Neuronal stem cell (in vitro differentiated cells): ENCODE data around the gene ARF3.

ENCODE experiments used
- DNase-seq: peaks from one replicate; pipeline ENCODE4 v3.0.0-alpha.2; 2013; ENCODE audit warnings: low spot score
- H2AFZ ChIP-seq: one replicate; pipeline ENCODE4 v1.6.1; 2013; ENCODE audit warnings: mild to moderate bottlenecking, low read length, inconsistent platforms
- H2AK5ac ChIP-seq: 2 replicates; pipeline ENCODE4 v1.6.1; 2013; ENCODE audit warnings: low read depth, mild to moderate bottlenecking, inconsistent platforms, low read length, moderate library complexity, mixed read lengths
- H2BK120ac ChIP-seq: 2 replicates; pipeline ENCODE4 v1.6.1; 2013; ENCODE audit warnings: low read depth, mild to moderate bottlenecking, inconsistent platforms, low read length, moderate library complexity, mixed read lengths
- H2BK12ac ChIP-seq: one replicate; pipeline ENCODE4 v1.6.1; 2013; ENCODE audit warnings: low read length, inconsistent platforms
- H2BK15ac ChIP-seq: 2 replicates; pipeline ENCODE4 v1.6.1; 2013; ENCODE audit warnings: mild to moderate bottlenecking, low read length, inconsistent platforms, mixed read lengths
- H2BK5ac ChIP-seq: one replicate; pipeline ENCODE4 v1.6.1; 2013; ENCODE audit warnings: inconsistent platforms, mild to moderate bottlenecking, low read length, moderate library complexity
- H3K14ac ChIP-seq: one replicate; pipeline ENCODE4 v1.6.1; 2013; ENCODE audit warnings: low read length, inconsistent platforms
- H3K18ac ChIP-seq: 2 replicates; pipeline ENCODE4 v1.6.1; 2013; ENCODE audit warnings: low read length, inconsistent platforms
- H3K23ac ChIP-seq: 2 replicates; pipeline ENCODE4 v1.6.1; 2013; ENCODE audit warnings: low read depth, mild to moderate bottlenecking, mixed read lengths, low read length, inconsistent platforms; ENCODE audit not compliant: poor library complexity
- H3K27ac ChIP-seq: replicated peaks from 3 replicates; pipeline ENCODE4 v1.5.1; 2013; ENCODE audit warnings: low read length, inconsistent platforms
- H3K27me3 ChIP-seq, 3 experiments: 2 replicates each; pipeline ENCODE4 v1.6.1; 2013; ENCODE audit warnings: low read length in 3 of 3, mild to moderate bottlenecking in 2 of 3, inconsistent platforms in 1 of 3, low read depth in 1 of 3, mixed read lengths in 1 of 3, moderate library complexity in 1 of 3; ENCODE audit not compliant: control insufficient read depth in 3 of 3, insufficient read depth in 3 of 3
- H3K36me3 ChIP-seq, 2 donors: replicated peaks in 1 of 2; 2 replicates each; pipeline ENCODE4 v1.6.1; 2013; ENCODE audit warnings: low read length in 2 of 2; ENCODE audit not compliant: control insufficient read depth in 2 of 2, insufficient read depth in 2 of 2
- H3K4ac ChIP-seq: 2 replicates; pipeline ENCODE4 v1.6.1; 2013; ENCODE audit warnings: inconsistent platforms, mild to moderate bottlenecking, low read length, moderate library complexity
- H3K4me1 ChIP-seq, 2 donors: 1 replicate in 1 of 2; 2 replicates in 1 of 2; pipeline ENCODE4 v1.6.1; 2013; ENCODE audit warnings: low read length in 2 of 2, low read depth in 1 of 2; ENCODE audit not compliant: control insufficient read depth in 2 of 2, insufficient read depth in 1 of 2
- H3K4me2 ChIP-seq: one replicate; pipeline ENCODE4 v1.6.1; 2013; ENCODE audit warnings: mild to moderate bottlenecking, low read length, inconsistent platforms; ENCODE audit not compliant: insufficient read depth, poor library complexity, severe bottlenecking
- H3K4me3 ChIP-seq, 2 donors: 2 replicates each; pipeline ENCODE4 v1.5.1; 2013; ENCODE audit warnings: low read length in 2 of 2, mild to moderate bottlenecking in 2 of 2, inconsistent platforms in 1 of 2, moderate library complexity in 1 of 2
- H3K79me1 ChIP-seq: one replicate; pipeline ENCODE4 v1.6.1; 2013; ENCODE audit warnings: low read depth, mild to moderate bottlenecking, inconsistent platforms, low read length, moderate library complexity
- H3K9ac ChIP-seq: one replicate; pipeline ENCODE4 v1.6.1; 2013; ENCODE audit warnings: mild to moderate bottlenecking, low read depth, low read length, inconsistent platforms; ENCODE audit not compliant: poor library complexity
- H3K9me3 ChIP-seq, 2 donors: replicated peaks in 1 of 2; 2 replicates each; pipeline versions ENCODE3 to v1.6.1; 2013; ENCODE audit warnings: low read length in 2 of 2, mild to moderate bottlenecking in 2 of 2, inconsistent platforms in 1 of 2, low read depth in 1 of 2, mixed read lengths in 1 of 2, moderate library complexity in 1 of 2; ENCODE audit not compliant: control insufficient read depth in 2 of 2, insufficient read depth in 1 of 2
- H4K8ac ChIP-seq: one replicate; pipeline ENCODE4 v1.6.1; 2013; ENCODE audit warnings: low read depth, mild to moderate bottlenecking, inconsistent platforms, low read length, moderate library complexity
- H4K91ac ChIP-seq: one replicate; pipeline ENCODE4 v1.6.1; 2013; ENCODE audit warnings: low read length, low read depth, mild to moderate bottlenecking, inconsistent platforms; ENCODE audit not compliant: poor library complexity
- WGBS, 2 donors: extraction: QIAGEN DNeasy Blood & Tissue Kit; methylation state at CpG; one replicate each; pipeline ENCODE4 v1.1.7; 2013; ENCODE audit warnings: missing lambda C conversion rate in 2 of 2, mixed read lengths in 1 of 2; ENCODE audit not compliant: insufficient read length in 2 of 2, insufficient replicate concordance in 1 of 2; ENCODE audit errors: extremely low coverage in 2 of 2; 5-methylcytosine and 5-hydroxymethylcytosine counted together

Gene ARF3

GRCh38 chr12:48927261-48927660 is 30.0 kb downstream of the ARF3 start:
- H3K4me2 ChIP-seq = no peak overlapping the region
- no peak overlapping the region for H4K8ac ChIP-seq
- H3K36me3 ChIP-seq = peaks cover 23 to 84% of the 10 kb centered on the region in 2 donors
- no peak overlapping the region for H2AK5ac ChIP-seq
- H3K4ac ChIP-seq = no peak overlapping the region
- no peaks in the 10 kb centered on the region for H3K27me3 ChIP-seq
- H3K9me3 ChIP-seq = no peaks in the 10 kb centered on the region
- H3K23ac ChIP-seq = no peak overlapping the region
- no peak overlapping the region for H2BK5ac ChIP-seq
- H2BK15ac ChIP-seq = no peak overlapping the region
- H2AFZ ChIP-seq = no peak overlapping the region
- no peak overlapping the region for H3K9ac ChIP-seq
- H3K14ac ChIP-seq = no peak overlapping the region
- H2BK12ac ChIP-seq = no peak overlapping the region
- H3K27ac ChIP-seq = no peak overlapping the region
- DNase-seq = no peak
- no peaks in the 10 kb centered on the region for H3K79me1 ChIP-seq
- H2BK120ac ChIP-seq = no peak overlapping the region
- no peak overlapping the region for H3K18ac ChIP-seq
- no CpG with 5 or more reads among the region's 2 CpGs for whole genome bisulfite sequencing, 2 donors
- no peak overlapping the region for H4K91ac ChIP-seq
- peaks cover 0 to 6% of the 10 kb centered on the region in 2 donors for H3K4me1 ChIP-seq
- no peak overlapping the region for H3K4me3 ChIP-seq

GRCh38 chr12:48925304-48926011 is 31.8 kb downstream of the ARF3 start, which contains the start of gene FKBP11:
FKBP11 (minus strand) TSS chr12:48925492; CDS start chr12:48925428, 64 bp downstream.
- no peak within 1 kb of the TSS for H3K27ac ChIP-seq
- DNase-seq = no peak

GRCh38 chr12:48924617-48925303 is 32.5 kb downstream of the ARF3 start:
- peaks cover 17 to 80% of the 10 kb centered on the region in 2 donors for H3K36me3 ChIP-seq
- peak overlapping the region; percentile 69 for H3K18ac ChIP-seq
- no peak overlapping the region for H3K27ac ChIP-seq
- no peak overlapping the region for H2AFZ ChIP-seq
- no peaks in the 10 kb centered on the region for H3K9me3 ChIP-seq
- H3K4me1 ChIP-seq = peaks cover 0 to 6% of the 10 kb centered on the region in 2 donors
- WGBS, 2 donors = no CpG with 5 or more reads among the region's 43 CpGs
- peak overlapping the region; percentile 71 for H2AK5ac ChIP-seq
- peak overlapping the region; percentile 71 for H3K23ac ChIP-seq
- no peak overlapping the region for H2BK5ac ChIP-seq
- no peaks in the 10 kb centered on the region for H3K79me1 ChIP-seq
- peak overlapping the region in 1 of 2 donors; percentile 79 for H3K4me3 ChIP-seq
- peak overlapping the region; percentile 89 for H3K4me2 ChIP-seq
- no peak for DNase-seq
- H2BK15ac ChIP-seq = peak overlapping the region; percentile 33
- H2BK12ac ChIP-seq = peak overlapping the region; percentile 41
- no peak overlapping the region for H2BK120ac ChIP-seq
- no peak overlapping the region for H3K4ac ChIP-seq
- peak overlapping the region; percentile 85 for H3K9ac ChIP-seq
- H4K91ac ChIP-seq = no peak overlapping the region
- no peak overlapping the region for H3K14ac ChIP-seq
- H4K8ac ChIP-seq = no peak overlapping the region
- no peaks in the 10 kb centered on the region for H3K27me3 ChIP-seq

More at GRCh38 chr12:48925304-48926011, 31.8 kb downstream of the ARF3 start, which contains the start of gene FKBP11:
- H3K14ac ChIP-seq = no peak within 1 kb of the TSS
- peak within 1 kb of the TSS; percentile 41 for H2BK12ac ChIP-seq
- H3K79me1 ChIP-seq = no peaks in the 10 kb centered on the region
- H3K27me3 ChIP-seq = no peaks in the 10 kb centered on the region
- peak within 1 kb of the TSS; percentile 71 for H3K23ac ChIP-seq
- H3K4me1 ChIP-seq = peaks cover 0 to 6% of the 10 kb centered on the region in 2 donors
- no peak within 1 kb of the TSS for H4K91ac ChIP-seq
- H2BK15ac ChIP-seq = peak within 1 kb of the TSS; percentile 33
- H3K4me2 ChIP-seq = peak within 1 kb of the TSS; percentile 89
- H3K9me3 ChIP-seq = no peaks in the 10 kb centered on the region
- H2AFZ ChIP-seq = no peak within 1 kb of the TSS
- peaks cover 17 to 87% of the 10 kb centered on the region in 2 donors for H3K36me3 ChIP-seq
- H3K4ac ChIP-seq = no peak within 1 kb of the TSS
- no peak within 1 kb of the TSS for H2BK5ac ChIP-seq
- peak within 1 kb of the TSS; percentile 69 for H3K18ac ChIP-seq
- WGBS, 2 donors = no CpG with 5 or more reads among the region's 38 CpGs
- H4K8ac ChIP-seq = no peak within 1 kb of the TSS
- peak within 1 kb of the TSS; percentile 71 for H2AK5ac ChIP-seq
- peak within 1 kb of the TSS; percentile 85 for H3K9ac ChIP-seq
- peak within 1 kb of the TSS in 1 of 2 donors; percentile 79 for H3K4me3 ChIP-seq
- no peak within 1 kb of the TSS for H2BK120ac ChIP-seq

GRCh38 chr12:48923117-48923516 is 34.2 kb downstream of the ARF3 start:
- Histone ChIP-seq H2AFZ (no peak overlapping the region), H3K9ac (no peak overlapping the region), H2BK15ac (no peak overlapping the region), H2BK120ac (no peak overlapping the region), H3K4me2 (no peak overlapping the region), H3K4ac (no peak overlapping the region), H3K18ac (no peak overlapping the region), H3K4me1 (peaks cover 0 to 6% of the 10 kb centered on the region in 2 donors), H2AK5ac (no peak overlapping the region), H3K9me3 (no peaks in the 10 kb centered on the region), H3K36me3 (peaks cover 13 to 70% of the 10 kb centered on the region in 2 donors), H3K79me1 (no peaks in the 10 kb centered on the region), H3K27ac (no peak overlapping the region), H3K14ac (no peak overlapping the region), H3K23ac (no peak overlapping the region), H3K27me3 (no peaks in the 10 kb centered on the region), H4K8ac (no peak overlapping the region), H2BK12ac (no peak overlapping the region), H2BK5ac (no peak overlapping the region), H3K4me3 (no peak overlapping the region), H4K91ac (no peak overlapping the region)
- WGBS, 2 donors = no CpG with 5 or more reads among the region's 3 CpGs
- no peak for DNase-seq
